Mesenteric fat pad (tissue), 1 donor: ENCODE measurements around the gene GTF3A. TPM values are rescaled to one million over a fixed set of nuclear protein-coding genes. Genes with fewer than 3 reads are reported as not detected.

Experiments
- DNase-seq: peaks from one replicate; pipeline ENCODE4 v3.0.0-alpha.2; 2020; ENCODE audit warnings: low spot score
- total RNA-seq: library from RNA; stranded (reverse); fragmentation: NEBNext Ultra II Directional; extraction: Animal tissue kit (Norgen Biotek cat#: 25700); gene quantifications from one replicate; pipeline ENCODE4 v1.2.1, GENCODE V29; 2021
- donor health status: DM: yes; HTN: yes; CAD: no.

The GTF3A gene
- total RNA-seq, 1 donor from 2014 or later = 115 TPM

- DNase-seq = no peak
These were observed 22.7 kb downstream of the GTF3A start for GRCh38 chr13:27446986-27447583.

DNA sequence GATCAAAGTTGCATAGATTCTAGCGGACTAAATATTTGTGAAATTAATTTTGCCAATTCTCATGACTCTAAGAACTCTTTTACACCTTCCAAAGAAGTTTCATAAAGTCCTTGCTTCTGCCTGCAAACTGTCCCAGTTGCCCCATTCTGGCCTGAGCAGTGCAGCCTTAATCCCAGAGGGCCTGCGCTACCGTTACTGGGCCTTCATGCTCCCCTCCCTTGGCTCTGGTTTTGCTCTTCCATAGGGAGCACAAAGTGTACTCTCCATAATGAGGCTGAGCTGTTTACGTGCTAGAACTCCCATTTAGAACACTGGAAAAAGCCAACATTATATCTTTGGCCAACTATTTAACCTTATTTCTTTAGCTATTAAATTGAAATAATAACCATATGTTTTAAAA lies 23.9 kb downstream of the GTF3A start:
- DNase-seq = no peak

DNA sequence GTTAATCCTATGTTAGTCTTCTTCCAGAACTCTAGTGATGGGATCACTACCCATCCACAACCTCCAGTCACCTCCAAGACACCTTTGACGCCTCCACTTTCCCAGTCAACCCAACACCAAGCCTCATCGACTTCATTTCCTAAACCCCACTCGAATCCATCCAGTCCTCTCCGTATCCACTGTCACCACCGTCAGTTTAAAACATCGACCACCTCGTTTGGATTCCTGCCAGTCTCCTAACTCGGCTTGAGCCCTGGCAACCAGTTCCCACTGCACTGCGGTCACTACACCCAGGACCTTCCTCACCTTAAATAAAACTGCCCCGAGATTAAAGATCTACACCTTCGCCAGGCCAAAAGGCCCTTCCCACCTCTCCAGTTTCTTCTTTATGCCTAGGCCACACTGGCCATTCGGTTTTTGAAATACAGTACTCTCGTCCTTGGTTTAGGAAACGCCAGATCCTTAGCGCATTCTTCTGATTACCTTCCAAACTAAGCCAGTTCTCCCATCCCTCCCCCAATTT lies 24.7 kb downstream of the GTF3A start:
- DNase-seq = no peak

DNA sequence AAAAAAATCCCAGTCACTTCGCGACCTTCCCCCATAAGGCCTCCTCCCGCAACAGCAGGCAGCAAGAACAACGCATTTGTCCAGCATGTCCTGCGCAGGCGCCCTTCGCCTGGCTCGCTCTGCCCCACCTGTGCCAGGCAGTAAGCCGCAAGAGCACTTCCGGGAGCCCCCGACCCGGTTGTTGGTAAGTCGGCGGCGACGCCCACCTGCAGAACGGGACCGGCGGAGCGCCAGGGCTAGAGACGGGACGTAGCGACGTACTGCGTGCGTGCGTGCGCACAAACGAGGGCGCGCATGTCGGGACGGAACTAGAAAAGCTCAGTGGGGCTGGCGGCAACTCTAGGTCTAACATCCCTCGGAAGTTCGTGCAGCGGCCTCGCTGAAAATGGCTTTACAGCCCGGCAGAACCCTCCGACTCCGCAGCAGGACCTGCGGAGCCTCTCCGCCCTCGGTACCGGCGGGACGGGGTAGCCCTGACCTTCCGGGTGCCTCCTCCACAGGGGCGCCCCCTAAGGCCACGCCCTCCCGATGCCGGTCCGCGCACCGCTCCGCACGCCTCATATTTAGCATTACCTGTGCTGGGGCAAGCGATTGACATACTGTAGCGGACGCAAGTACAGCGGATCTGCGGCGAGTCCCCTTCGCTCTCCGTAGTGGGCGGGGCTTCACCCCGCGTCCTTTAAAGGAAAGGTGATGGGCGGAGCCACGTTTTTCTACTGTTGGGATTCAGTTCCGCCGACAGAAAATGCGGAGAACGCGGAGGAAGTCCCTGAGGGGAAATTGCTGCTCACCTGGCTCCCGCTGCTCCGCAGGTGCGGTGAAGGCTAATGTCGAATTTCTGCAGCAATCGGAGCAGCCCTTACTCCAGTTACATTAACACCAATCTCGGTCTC lies 25.8 kb downstream of the GTF3A start, which contains the start of gene MTIF3:
TSS of gene MTIF3 (minus strand) at position 629 of the 893 bp plus-strand sequence. CDS start 10,116 bp downstream, outside the sequence.
- peak; percentile 97 for DNase-seq

GRCh38 chr13:27450921-27451471 lies 26.6 kb downstream of the GTF3A start:
- peak; percentile 91 for DNase-seq

- no peak for DNase-seq
These were observed 31.0 kb downstream of the GTF3A start for GRCh38 chr13:27455331-27455855.

DNA sequence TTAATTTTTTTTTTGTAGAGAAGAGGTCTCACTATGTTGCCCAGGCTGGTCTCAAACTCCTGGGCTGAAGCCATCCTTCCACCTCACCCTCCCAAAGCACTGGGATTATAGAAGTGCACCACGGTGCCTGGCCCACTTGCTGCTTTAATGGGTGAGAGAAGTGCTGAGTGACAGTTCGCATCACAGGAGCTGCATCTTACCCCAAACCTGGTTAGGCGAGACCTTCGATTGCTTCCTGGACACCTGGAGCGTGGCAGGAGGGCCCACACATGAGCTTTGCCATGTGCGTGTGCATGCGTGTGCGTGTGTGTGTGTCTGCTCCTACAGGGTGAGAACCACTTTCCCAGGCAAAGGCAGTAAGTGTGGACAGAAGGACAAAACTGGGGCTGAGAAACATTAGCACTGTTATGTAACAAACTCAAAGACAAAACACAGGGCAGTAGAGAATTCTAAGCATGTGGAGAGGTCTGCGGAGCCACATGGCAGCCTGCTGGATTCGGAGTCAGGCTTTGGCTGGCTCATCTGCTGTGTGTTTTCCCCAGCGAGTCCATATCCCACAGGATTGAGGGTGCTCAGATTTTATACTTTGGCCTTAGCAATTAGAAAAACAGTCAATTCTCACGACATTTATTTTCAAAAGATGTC lies 37.6 kb downstream of the GTF3A start:
- DNase-seq = no peak

DNA sequence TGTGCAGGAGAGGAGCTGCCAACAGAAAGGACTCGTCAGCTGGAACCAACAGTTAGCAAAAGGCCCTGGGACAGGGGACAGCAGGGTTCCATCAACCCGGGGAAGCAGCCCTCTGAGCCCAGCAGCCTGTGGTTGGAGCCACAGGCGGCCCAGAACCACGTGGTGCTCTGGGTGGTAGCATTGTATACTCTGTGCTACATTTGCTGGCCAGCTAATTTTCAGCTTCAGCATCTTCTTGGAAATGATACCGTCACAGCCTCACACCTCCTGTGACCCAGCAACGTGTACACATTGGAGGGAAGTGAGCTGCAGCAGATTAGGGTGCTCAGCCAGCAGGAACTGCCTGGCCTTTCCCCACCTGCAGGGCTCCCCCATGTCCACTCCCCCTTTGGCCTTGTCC lies 39.1 kb downstream of the GTF3A start:
- no peak for DNase-seq

DNA sequence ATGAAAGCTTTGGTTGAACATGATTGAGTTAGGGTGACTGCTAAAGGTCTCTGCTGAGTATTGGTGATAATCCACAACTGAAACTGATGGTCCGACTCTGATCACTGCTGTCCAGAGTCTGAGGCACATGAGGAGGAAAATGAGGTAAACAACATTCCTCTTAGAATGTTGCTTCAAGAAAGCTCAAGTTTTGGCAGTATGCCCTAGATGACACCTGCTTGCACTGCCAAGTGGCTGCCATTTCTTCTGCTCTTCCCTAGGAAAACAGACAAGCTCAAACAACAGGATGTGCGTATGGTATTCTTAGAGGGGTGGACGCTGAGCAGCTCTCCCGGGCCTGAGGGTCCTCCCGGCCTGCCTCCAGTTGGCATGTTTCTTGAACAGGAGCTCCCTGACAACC lies 41.2 kb downstream of the GTF3A start:
- DNase-seq = no peak

DNA sequence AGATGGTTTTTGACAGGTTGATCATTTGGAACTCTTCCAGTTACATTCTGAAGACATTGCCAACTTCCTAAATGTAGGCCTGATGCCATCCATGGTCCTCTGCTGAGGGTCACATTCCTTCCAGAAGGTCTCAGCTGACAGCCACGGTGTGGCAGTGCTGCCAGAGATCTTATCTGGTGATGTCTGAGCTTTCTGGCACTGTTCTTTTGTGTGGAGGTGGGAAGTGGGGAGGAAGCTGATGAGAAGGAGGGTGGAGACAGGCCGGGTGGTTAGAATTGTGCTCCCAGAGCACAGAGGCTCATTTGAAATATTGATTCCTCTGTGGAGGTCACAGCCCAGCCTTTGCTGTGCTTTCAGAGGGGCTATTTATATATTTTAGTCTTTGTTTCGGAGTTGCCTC lies 42.1 kb downstream of the GTF3A start:
- DNase-seq = no peak

DNA sequence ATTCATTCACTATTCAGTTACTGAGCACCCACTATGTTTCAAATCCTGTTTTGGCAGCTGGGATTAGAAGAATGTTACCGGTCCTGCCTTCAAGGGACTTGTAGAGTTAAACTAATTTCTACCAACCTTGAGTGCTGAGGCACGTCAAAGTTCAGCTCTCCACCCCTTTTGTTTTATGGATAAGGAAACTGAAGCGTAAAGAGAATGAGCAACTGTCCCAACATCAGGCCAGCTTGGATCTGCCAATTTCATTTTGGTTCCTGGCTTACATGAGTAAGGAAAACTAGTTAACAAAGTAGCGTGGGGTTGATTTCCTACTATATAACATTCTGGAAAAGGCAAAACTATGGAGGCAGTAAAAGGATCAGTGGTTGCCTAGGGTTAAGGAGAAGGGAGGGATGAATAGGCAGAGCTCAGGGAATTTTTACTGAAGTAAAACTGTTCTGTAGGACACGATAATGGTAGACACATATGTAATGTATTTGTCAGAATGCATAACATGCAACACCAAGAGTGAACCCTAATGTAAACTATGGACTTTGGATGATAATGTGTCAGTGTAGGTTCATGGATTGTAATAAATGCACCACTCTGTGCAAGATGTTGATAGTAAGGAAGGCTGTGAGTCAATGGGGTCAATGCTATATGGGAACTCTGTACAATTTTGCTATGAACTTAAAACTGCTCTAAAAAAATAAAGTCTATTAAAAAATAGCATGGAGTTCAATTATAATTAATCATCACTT lies 45.8 kb downstream of the GTF3A start:
- DNase-seq = no peak

- no peak for DNase-seq
These were observed 48.0 kb downstream of the GTF3A start for GRCh38 chr13:27472441-27472840.

DNA sequence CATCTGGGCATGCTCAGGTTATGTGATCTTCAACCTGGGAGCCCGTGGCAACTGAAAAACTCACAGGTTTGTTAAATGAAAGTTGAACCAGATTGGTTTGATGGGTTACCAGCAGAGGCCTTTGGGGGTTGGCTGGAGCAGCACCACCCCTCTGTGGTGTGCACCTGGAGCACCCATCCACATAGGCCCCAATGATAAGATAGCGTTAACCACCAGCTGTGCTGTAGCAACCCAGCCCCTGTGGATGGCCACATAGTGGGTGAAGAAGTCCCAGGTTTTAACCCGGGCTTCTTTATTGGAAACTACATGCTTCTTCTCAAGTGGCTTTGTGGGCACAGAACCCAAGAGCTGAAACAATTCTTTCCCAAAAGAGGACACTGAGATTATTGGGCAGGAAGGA lies 48.5 kb downstream of the GTF3A start:
- DNase-seq = no peak

GRCh38 chr13:27474751-27475268 lies 50.4 kb downstream of the GTF3A start:
- DNase-seq = no peak

DNA sequence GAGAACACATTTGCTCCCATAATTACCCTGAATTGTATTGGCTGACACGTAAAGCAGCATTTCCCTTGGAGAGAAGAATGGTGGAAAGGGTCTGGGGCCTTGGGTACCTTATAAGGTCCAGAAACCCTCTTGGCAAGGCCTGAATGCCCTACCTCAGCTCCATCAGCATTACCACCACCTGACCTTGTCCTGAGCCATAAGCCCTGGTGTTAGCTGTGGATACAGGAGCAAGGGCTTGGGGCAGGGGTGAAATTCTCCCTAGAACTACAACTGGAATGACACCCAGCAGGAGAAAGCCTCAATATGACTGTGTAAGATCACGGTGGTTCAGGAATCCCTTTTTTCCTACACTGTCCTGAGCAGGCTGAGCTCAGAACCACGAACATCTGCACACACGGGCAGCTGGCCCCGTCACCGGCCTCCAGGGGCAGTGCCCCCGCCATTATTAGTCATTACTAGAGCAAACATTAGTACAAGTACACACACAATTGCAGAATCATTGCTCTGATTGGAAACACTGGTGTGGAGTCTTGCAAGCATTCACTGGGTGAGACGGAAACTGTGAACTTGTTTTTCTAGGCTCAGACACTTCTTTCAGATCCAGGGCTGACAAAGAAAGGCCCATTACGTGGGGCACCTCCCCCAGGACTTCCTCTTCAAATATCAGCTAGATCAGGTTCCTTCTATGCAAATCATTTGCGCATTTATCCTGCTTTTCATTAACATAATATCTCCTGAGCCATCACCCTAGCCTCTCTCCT lies 52.7 kb downstream of the GTF3A start:
- no peak for DNase-seq

GRCh38 chr13:27481766-27482165 lies 57.3 kb downstream of the GTF3A start:
- DNase-seq = peak; percentile 88

- no peak for DNase-seq
These were observed 58.6 kb downstream of the GTF3A start for GRCh38 chr13:27482983-27483382.

- peak; percentile 16 for DNase-seq
These were observed 59.0 kb downstream of the GTF3A start for GRCh38 chr13:27483421-27483820.
